Measurements from ENCODE around the gene PNPO. TPM values are rescaled to one million over a fixed set of nuclear protein-coding genes. Genes with fewer than 3 reads are reported as not detected.

PNPO gene
- polyA plus RNA-seq, 1 donor (not counting 4 experiments of a cell fraction or from before 2014, with no cell fraction given) = 35.5 TPM

DNA sequence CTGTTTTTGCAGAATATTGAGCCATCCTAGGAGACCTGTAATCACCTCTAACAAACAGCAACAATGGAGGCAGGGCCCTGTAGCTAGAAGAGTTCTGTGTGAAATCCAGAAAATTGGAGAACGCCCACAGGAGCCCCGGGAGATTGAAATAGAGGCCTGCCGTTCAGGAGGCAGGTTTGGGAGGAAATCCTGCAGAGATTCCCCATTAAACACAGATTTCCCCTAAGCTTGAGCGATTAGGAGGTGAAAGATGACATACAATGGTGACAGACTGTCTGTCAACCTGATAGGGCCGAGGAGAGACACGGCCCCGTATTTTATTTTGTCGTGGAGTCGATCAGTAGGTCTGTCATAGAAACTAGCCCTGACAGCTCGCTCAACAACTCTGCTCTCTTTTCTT, 47.8 kb downstream of the PNPO start:
- no peak for DNase-seq (ENCODE audit: low read depth, low spot score)
- Histone ChIP-seq H3K4me2 (ENCODE audit: control insufficient read depth, extremely low read depth, insufficient read depth, low read depth, low read length) (no peak overlapping the region), H3K27ac (ENCODE audit: control insufficient read depth, insufficient read depth, low read length) (no peak overlapping the region), H3K9me1 (ENCODE audit: control insufficient read depth, extremely low read depth, insufficient read depth, low read length) (no peaks in the 10 kb centered on the region), H4K20me1 (ENCODE audit: control insufficient read depth, extremely low read depth, insufficient read depth, low read length) (no peaks in the 10 kb centered on the region), H2AFZ (ENCODE audit: control insufficient read depth, low read length) (no peak overlapping the region), H3K27me3 (ENCODE audit: control insufficient read depth, extremely low read depth, insufficient read depth, low read length) (no peaks in the 10 kb centered on the region), H3K4me1 (ENCODE audit: control insufficient read depth, extremely low read depth, insufficient read depth, low read length) (no peaks in the 10 kb centered on the region), H3K79me2 (ENCODE audit: control insufficient read depth, insufficient read depth, low read length) (no peaks in the 10 kb centered on the region), H3K36me3 (ENCODE audit: control insufficient read depth in 2 of 2, extremely low read depth in 1 of 2, insufficient read depth in 2 of 2, low read length in 2 of 2) (no peaks in the 10 kb centered on the region), H3K9ac (ENCODE audit: control insufficient read depth, extremely low read depth, insufficient read depth, low read length) (no peak overlapping the region), H3K4me3 (ENCODE audit: control insufficient read depth in 2 of 3, extremely low read depth in 1 of 3, insufficient read depth in 2 of 3, low read depth in 1 of 3, low read length in 3 of 3) (no peak overlapping the region), H3K9me3 (ENCODE audit: control insufficient read depth, low read depth, low read length) (no peaks in the 10 kb centered on the region)
- no peak for FAIRE-seq
- TF ChIP-seq EZH2 (IDR thresholded peaks at IDR 0.05; ENCODE audit: low read length) = no peak
- TF ChIP-seq, protein P1, sequence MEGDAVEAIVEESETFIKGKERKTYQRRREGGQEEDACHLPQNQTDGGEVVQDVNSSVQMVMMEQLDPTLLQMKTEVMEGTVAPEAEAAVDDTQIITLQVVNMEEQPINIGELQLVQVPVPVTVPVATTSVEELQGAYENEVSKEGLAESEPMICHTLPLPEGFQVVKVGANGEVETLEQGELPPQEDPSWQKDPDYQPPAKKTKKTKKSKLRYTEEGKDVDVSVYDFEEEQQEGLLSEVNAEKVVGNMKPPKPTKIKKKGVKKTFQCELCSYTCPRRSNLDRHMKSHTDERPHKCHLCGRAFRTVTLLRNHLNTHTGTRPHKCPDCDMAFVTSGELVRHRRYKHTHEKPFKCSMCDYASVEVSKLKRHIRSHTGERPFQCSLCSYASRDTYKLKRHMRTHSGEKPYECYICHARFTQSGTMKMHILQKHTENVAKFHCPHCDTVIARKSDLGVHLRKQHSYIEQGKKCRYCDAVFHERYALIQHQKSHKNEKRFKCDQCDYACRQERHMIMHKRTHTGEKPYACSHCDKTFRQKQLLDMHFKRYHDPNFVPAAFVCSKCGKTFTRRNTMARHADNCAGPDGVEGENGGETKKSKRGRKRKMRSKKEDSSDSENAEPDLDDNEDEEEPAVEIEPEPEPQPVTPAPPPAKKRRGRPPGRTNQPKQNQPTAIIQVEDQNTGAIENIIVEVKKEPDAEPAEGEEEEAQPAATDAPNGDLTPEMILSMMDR (optimal IDR thresholded peaks at IDR 0.05 in 1 of 3, IDR thresholded peaks at IDR 0.05 in 1 of 3, conservative IDR thresholded peaks at IDR 0.05 in 1 of 3; ENCODE audit: extremely low read depth in 1 of 3, insufficient read depth in 2 of 3, low read length in 3 of 3) = no peak
- dilution Hi-C loops (cut with MboI; ENCODE audit: extremely low pct_ligation_motif_present, low sequenced_read_pairs) = no loop called here

GRCh38 chr17:47989700-47990099, 48.3 kb downstream of the PNPO start:
- no peak for TF ChIP-seq EZH2 (IDR thresholded peaks at IDR 0.05; ENCODE audit: low read length)
- TF ChIP-seq, protein P1 (optimal IDR thresholded peaks at IDR 0.05 in 1 of 3, IDR thresholded peaks at IDR 0.05 in 1 of 3, conservative IDR thresholded peaks at IDR 0.05 in 1 of 3; ENCODE audit: extremely low read depth in 1 of 3, insufficient read depth in 2 of 3, low read length in 3 of 3) = no peak
- H3K36me3 ChIP-seq (ENCODE audit: control insufficient read depth in 2 of 2, extremely low read depth in 1 of 2, insufficient read depth in 2 of 2, low read length in 2 of 2) = no peaks in the 10 kb centered on the region
- no peak for DNase-seq (ENCODE audit: low read depth, low spot score)
- no peaks in the 10 kb centered on the region for H3K9me3 ChIP-seq (ENCODE audit: control insufficient read depth, low read depth, low read length)
- no peaks in the 10 kb centered on the region for H3K27me3 ChIP-seq (ENCODE audit: control insufficient read depth, extremely low read depth, insufficient read depth, low read length)
- no peaks in the 10 kb centered on the region for H3K79me2 ChIP-seq (ENCODE audit: control insufficient read depth, insufficient read depth, low read length)
- no peaks in the 10 kb centered on the region for H3K4me1 ChIP-seq (ENCODE audit: control insufficient read depth, extremely low read depth, insufficient read depth, low read length)
- H3K27ac ChIP-seq (ENCODE audit: control insufficient read depth, insufficient read depth, low read length) = no peak overlapping the region
- no peak overlapping the region for H3K4me3 ChIP-seq (ENCODE audit: control insufficient read depth in 2 of 3, extremely low read depth in 1 of 3, insufficient read depth in 2 of 3, low read depth in 1 of 3, low read length in 3 of 3)
- H3K9me1 ChIP-seq (ENCODE audit: control insufficient read depth, extremely low read depth, insufficient read depth, low read length) = no peaks in the 10 kb centered on the region
- H3K9ac ChIP-seq (ENCODE audit: control insufficient read depth, extremely low read depth, insufficient read depth, low read length) = no peak overlapping the region
- H2AFZ ChIP-seq (ENCODE audit: control insufficient read depth, low read length) = no peak overlapping the region
- H4K20me1 ChIP-seq (ENCODE audit: control insufficient read depth, extremely low read depth, insufficient read depth, low read length) = no peaks in the 10 kb centered on the region
- FAIRE-seq = no peak
- H3K4me2 ChIP-seq (ENCODE audit: control insufficient read depth, extremely low read depth, insufficient read depth, low read depth, low read length) = no peak overlapping the region
- dilution Hi-C loops (cut with MboI; ENCODE audit: extremely low pct_ligation_motif_present, low sequenced_read_pairs) = no loop called here

Data from keratinocyte (primary cell).